Astrocyte of the spinal cord (primary cell): ENCODE data around the gene GRM7.

Experiments
- DNase-seq: peaks from one replicate; pipeline ENCODE4 v3.0.0; 2011; ENCODE audit warnings: low read depth, low spot score
- H3K4me3 ChIP-seq: 2 replicates; pipeline ENCODE4 v1.5.1; 2011; ENCODE audit warnings: low read depth, mild to moderate bottlenecking, low read length, moderate library complexity
- in situ Hi-C: cut with HindIII; loops from 2 replicates; pipeline ENCODE4 v1.10.0; 2017; ENCODE audit warnings: low sequenced_read_pairs
- TF ChIP-seq, protein P1 (sequence below): IDR thresholded peaks from 2 replicates; pipeline ENCODE4 v1.5.1; 2012; ENCODE audit warnings: low read depth, mild to moderate bottlenecking, low read length, inconsistent platforms

The GRM7 gene

DNA sequence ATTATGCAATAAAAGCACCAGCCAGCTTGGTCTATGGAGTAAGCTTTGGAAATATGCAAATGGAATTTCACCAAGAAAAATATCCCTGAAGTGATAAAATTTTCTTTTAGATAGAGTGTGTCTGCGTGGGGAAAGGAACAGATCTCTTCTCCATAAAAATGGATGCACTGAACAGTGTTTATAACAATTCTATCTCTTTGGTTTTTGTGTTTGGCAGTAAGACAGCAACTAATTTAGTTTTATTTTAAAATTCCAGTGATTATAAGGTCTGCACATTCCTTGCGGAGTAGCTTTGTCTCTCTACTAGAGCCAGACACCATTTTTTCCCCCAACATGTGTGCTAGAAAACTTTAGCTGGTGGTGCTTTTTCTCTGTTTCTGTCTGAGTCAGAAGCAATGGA, 712.4 kb downstream of the GRM7 start:
- TF ChIP-seq, protein P1, sequence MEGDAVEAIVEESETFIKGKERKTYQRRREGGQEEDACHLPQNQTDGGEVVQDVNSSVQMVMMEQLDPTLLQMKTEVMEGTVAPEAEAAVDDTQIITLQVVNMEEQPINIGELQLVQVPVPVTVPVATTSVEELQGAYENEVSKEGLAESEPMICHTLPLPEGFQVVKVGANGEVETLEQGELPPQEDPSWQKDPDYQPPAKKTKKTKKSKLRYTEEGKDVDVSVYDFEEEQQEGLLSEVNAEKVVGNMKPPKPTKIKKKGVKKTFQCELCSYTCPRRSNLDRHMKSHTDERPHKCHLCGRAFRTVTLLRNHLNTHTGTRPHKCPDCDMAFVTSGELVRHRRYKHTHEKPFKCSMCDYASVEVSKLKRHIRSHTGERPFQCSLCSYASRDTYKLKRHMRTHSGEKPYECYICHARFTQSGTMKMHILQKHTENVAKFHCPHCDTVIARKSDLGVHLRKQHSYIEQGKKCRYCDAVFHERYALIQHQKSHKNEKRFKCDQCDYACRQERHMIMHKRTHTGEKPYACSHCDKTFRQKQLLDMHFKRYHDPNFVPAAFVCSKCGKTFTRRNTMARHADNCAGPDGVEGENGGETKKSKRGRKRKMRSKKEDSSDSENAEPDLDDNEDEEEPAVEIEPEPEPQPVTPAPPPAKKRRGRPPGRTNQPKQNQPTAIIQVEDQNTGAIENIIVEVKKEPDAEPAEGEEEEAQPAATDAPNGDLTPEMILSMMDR: no peak
- no peak overlapping the region for H3K4me3 ChIP-seq
- in situ Hi-C loops: no loop called here

GRCh38 chr3:7574435-7574834, 713.5 kb downstream of the GRM7 start:
- DNase-seq: no peak
- in situ Hi-C loops: no loop called here
- no peak overlapping the region for H3K4me3 ChIP-seq
- TF ChIP-seq, protein P1: no peak

More for the DNA sequence above, 712.4 kb downstream of the GRM7 start:
- DNase-seq: no peak

- TF ChIP-seq, protein P1: no peak
- in situ Hi-C loops: no loop called here
- DNase-seq: no peak
- H3K4me3 ChIP-seq: no peak overlapping the region
These were observed 715.2 kb downstream of the GRM7 start for GRCh38 chr3:7576071-7576470.

DNA sequence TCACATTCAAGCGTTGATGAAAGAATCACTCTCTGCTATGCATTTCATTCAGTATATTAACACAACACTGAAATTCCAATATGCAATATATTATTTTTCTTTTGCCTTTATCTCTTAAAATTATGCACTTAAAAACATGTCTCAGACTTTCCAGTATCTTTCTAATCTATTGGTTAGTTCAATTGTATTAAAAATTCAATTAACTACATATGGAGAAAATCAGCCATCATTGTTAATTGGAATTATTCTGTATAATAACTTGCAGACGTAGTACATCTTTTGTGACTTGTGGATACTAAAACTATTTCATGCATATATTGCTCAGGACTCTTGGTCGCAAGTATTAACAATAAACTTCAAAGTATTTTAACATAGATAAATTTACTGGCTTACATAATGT, 715.6 kb downstream of the GRM7 start:
- no peak for DNase-seq
- no peak overlapping the region for H3K4me3 ChIP-seq
- TF ChIP-seq, protein P1: no peak
- in situ Hi-C loops: no loop called here

DNA sequence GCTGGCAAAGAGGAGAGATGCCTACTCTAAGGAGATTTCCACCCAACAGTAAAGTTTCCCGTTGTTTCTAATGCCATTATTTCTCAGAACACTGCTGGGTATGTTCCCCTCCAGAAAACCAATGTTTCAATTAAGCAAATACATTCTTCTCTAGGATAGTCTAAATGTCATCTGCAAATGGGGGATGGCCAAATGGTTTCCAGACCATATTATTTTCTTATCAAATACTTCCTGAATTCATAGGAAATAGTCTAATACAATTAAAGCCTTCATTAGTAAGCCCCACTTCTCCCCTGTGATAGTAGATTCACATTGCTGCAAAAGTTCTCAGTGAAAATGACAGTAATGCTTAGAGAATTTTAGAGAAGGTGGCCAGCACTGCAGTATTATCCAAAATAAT, 716.6 kb downstream of the GRM7 start:
- no peak for DNase-seq
- in situ Hi-C loops: no loop called here
- TF ChIP-seq, protein P1: no peak
- no peak overlapping the region for H3K4me3 ChIP-seq

DNA sequence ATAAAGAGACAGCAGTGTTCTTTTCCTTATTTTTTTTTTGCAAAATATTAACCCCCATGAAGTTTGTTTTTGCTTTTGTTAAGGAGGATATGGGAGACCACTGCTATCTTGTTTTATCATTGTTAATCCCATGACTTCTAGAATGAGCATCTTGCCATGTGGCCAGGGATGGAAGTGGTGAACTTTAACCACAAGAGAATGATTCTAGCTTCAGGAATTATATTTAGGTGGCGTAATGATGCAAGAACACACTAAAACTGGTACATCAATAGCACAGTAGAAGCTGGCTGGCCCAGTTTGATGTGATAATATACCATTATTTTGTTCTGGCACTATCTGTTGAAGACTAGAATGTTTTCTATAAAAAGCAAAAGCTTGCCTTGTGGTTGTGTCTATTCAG, 720.9 kb downstream of the GRM7 start:
- no peak for DNase-seq
- TF ChIP-seq, protein P1: no peak
- no peak overlapping the region for H3K4me3 ChIP-seq
- in situ Hi-C loops: no loop called here

- in situ Hi-C loops: no loop called here
- TF ChIP-seq, protein P1: no peak
These were observed 724.1 kb downstream of the GRM7 start for GRCh38 chr3:7585052-7585451.

More at GRCh38 chr3:7585052-7585451, 724.1 kb downstream of the GRM7 start:
- no peak overlapping the region for H3K4me3 ChIP-seq
- DNase-seq: no peak
